Panc1 (cell line): ENCODE data around the gene DDX31. TPM values are rescaled to one million over a fixed set of nuclear protein-coding genes. Genes with fewer than 3 reads are reported as not detected.

ENCODE experiments used
- ATAC-seq: fragments of 200-7000 bp; cut with Tn5 transposase; 2 replicates; pipeline ENCODE4 v1.9.1; 2020; ENCODE audit warnings: mild to moderate bottlenecking, moderate library complexity
- BruUV-seq: library from RNA; stranded (reverse); fragments of 400-500 nt; replicated peaks from 2 replicates; lab custom pipeline; 2021; lab: Mats Ljungman, UMichigan
- CTCF ChIA-PET: fragments of 300-600 bp; sonication (Branson Sonifier 250); formaldehyde crosslinking; loops from one replicate; lab custom pipeline; 2022; ENCODE audit warnings: antibody characterized with exemption; lab: Charles Lee
- POLR2A ChIA-PET: fragments of 300-600 bp; sonication (Branson Sonifier 250); formaldehyde crosslinking; loops from one replicate; lab custom pipeline; 2022; ENCODE audit warnings: antibody characterized with exemption; lab: Charles Lee
- DNase-seq: peaks from one replicate; pipeline ENCODE4 v3.0.0-alpha.2; 2010; ENCODE audit warnings: low read depth, low spot score
- H3K27ac ChIP-seq: 2 replicates; pipeline ENCODE4 v1.5.1; 2011; ENCODE audit warnings: mild to moderate bottlenecking, low read length, inconsistent platforms
- H3K27me3 ChIP-seq: fragments of 200-500 bp; sonication (Bioruptor generic); 2 replicates; pipeline ENCODE4 v1.6.0; 2014; ENCODE audit warnings: low read length, inconsistent platforms; ENCODE audit not compliant: control insufficient read depth, insufficient read depth
- H3K36me3 ChIP-seq: fragments of 200-500 bp; sonication (Bioruptor generic); 2 replicates; pipeline ENCODE4 v1.5.1; 2014; ENCODE audit warnings: inconsistent platforms, mild to moderate bottlenecking, low read length, moderate library complexity; ENCODE audit not compliant: control insufficient read depth, insufficient read depth
- H3K4me1 ChIP-seq: 2 replicates; pipeline ENCODE4 v1.5.1; 2011; ENCODE audit warnings: inconsistent platforms, mild to moderate bottlenecking, low read length, moderate library complexity; ENCODE audit not compliant: control insufficient read depth, insufficient read depth
- H3K4me3 ChIP-seq, 2 experiments: 2 replicates each; pipeline ENCODE4 v1.5.1; 2011 to 2012; ENCODE audit warnings: low read depth in 2 of 2, low read length in 2 of 2, mild to moderate bottlenecking in 2 of 2, inconsistent platforms in 1 of 2, moderate library complexity in 1 of 2
- H3K9me3 ChIP-seq: fragments of 200-500 bp; sonication (Bioruptor generic); 2 replicates; pipeline ENCODE4 v1.5.1; 2014; ENCODE audit warnings: low read depth, mild to moderate bottlenecking, inconsistent platforms, low read length, moderate library complexity; ENCODE audit not compliant: control insufficient read depth, insufficient read depth
- POLR2AphosphoS5 ChIP-seq: IDR thresholded peaks from 2 replicates; pipeline ENCODE4 v1.6.1; 2012; ENCODE audit warnings: mild to moderate bottlenecking, low read depth, low read length, moderate library complexity
- SIN3A ChIP-seq: IDR thresholded peaks from 2 replicates; pipeline ENCODE4 v1.6.1; 2012; ENCODE audit warnings: low read depth, mild to moderate bottlenecking, low read length, moderate library complexity, borderline replicate concordance; ENCODE audit not compliant: insufficient read depth
- TCF7L2 ChIP-seq: IDR thresholded peaks from 2 replicates; pipeline ENCODE4 v1.6.1; 2011; ENCODE audit warnings: mild to moderate bottlenecking, low read depth, low read length, inconsistent platforms
- in situ Hi-C: cut with HindIII; loops from 2 replicates; pipeline ENCODE4 v1.10.0; 2016; ENCODE audit warnings: low sequenced_read_pairs, low pct_unique_long_range_greater_than_20kb
- intact Hi-C: fragments of 100-400 bp; cut with micrococcal nuclease; formaldehyde crosslinking; loops from one replicate; pipeline ENCODE4 v1.10.0; 2022; ENCODE audit not compliant: unreplicated experiment
- total RNA-seq: library from RNA; stranded (reverse); gene quantifications from one replicate; pipeline ENCODE4 v1.2.1, GENCODE V29; 2021; ENCODE audit not compliant: unreplicated experiment
- TF ChIP-seq, protein P1 (sequence below), 2 experiments: IDR thresholded peaks; 2 replicates each; pipeline ENCODE4 v1.6.1; 2011 to 2012; ENCODE audit warnings: low read depth in 2 of 2, control low read depth in 1 of 2, low read length in 1 of 2, mild to moderate bottlenecking in 1 of 2, moderate library complexity in 1 of 2; ENCODE audit not compliant: insufficient read depth in 1 of 2
- TF ChIP-seq, protein P2 (sequence below): fragments of 450-650 bp; IDR thresholded peaks from 2 replicates; pipeline ENCODE4 v1.5.1; 2017; ENCODE audit warnings: mild to moderate bottlenecking

The DDX31 gene
- total RNA-seq, 1 experiment from 2014 or later, result 17.5 TPM

DNA sequence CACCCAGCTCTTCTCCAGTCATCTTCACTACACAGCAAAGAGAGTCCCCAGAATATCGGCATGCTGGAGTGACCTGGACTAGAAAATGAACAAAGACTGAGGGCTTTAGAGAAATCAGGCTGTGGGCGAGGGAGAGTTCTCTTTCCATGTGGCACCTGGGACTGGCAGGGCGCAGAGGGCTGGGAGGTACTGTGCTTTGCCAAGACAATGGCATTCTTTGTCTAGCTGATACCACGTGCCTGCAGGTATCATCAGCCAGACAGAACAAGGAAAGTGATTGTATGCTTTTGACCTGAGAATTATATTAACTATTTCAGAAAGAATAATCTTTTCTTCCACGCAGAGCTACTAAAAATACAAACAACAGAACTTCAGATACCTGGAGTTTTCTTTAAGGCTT is 30.5 kb downstream of the DDX31 start:
- Histone ChIP-seq H3K36me3 (peaks cover 7% of the 10 kb centered on the region), H3K27me3 (no peaks in the 10 kb centered on the region), H3K9me3 (no peaks in the 10 kb centered on the region), H3K27ac (no peak overlapping the region), H3K4me3 (no peak overlapping the region), H3K4me1 (no peaks in the 10 kb centered on the region)
- ChIA-PET CTCF (no interaction called here), POLR2A (no interaction called here)
- DNase-seq (no peak), ATAC-seq (no peak)
- intact Hi-C loops, result no loop called here
- in situ Hi-C loops, result no loop called here
- BruUV-seq, result no TSS peak
- no peak for TF ChIP-seq POLR2AphosphoS5
- TF ChIP-seq, protein P1, sequence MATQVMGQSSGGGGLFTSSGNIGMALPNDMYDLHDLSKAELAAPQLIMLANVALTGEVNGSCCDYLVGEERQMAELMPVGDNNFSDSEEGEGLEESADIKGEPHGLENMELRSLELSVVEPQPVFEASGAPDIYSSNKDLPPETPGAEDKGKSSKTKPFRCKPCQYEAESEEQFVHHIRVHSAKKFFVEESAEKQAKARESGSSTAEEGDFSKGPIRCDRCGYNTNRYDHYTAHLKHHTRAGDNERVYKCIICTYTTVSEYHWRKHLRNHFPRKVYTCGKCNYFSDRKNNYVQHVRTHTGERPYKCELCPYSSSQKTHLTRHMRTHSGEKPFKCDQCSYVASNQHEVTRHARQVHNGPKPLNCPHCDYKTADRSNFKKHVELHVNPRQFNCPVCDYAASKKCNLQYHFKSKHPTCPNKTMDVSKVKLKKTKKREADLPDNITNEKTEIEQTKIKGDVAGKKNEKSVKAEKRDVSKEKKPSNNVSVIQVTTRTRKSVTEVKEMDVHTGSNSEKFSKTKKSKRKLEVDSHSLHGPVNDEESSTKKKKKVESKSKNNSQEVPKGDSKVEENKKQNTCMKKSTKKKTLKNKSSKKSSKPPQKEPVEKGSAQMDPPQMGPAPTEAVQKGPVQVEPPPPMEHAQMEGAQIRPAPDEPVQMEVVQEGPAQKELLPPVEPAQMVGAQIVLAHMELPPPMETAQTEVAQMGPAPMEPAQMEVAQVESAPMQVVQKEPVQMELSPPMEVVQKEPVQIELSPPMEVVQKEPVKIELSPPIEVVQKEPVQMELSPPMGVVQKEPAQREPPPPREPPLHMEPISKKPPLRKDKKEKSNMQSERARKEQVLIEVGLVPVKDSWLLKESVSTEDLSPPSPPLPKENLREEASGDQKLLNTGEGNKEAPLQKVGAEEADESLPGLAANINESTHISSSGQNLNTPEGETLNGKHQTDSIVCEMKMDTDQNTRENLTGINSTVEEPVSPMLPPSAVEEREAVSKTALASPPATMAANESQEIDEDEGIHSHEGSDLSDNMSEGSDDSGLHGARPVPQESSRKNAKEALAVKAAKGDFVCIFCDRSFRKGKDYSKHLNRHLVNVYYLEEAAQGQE (IDR thresholded peaks at IDR 0.05; ENCODE audit: insufficient read depth in 1 of 2, low read depth in 2 of 2, low read length in 1 of 2), result no peak
- no peak for TF ChIP-seq SIN3A
- TF ChIP-seq, protein P2, sequence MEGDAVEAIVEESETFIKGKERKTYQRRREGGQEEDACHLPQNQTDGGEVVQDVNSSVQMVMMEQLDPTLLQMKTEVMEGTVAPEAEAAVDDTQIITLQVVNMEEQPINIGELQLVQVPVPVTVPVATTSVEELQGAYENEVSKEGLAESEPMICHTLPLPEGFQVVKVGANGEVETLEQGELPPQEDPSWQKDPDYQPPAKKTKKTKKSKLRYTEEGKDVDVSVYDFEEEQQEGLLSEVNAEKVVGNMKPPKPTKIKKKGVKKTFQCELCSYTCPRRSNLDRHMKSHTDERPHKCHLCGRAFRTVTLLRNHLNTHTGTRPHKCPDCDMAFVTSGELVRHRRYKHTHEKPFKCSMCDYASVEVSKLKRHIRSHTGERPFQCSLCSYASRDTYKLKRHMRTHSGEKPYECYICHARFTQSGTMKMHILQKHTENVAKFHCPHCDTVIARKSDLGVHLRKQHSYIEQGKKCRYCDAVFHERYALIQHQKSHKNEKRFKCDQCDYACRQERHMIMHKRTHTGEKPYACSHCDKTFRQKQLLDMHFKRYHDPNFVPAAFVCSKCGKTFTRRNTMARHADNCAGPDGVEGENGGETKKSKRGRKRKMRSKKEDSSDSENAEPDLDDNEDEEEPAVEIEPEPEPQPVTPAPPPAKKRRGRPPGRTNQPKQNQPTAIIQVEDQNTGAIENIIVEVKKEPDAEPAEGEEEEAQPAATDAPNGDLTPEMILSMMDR, result no peak
- TF ChIP-seq TCF7L2, result no peak

DNA sequence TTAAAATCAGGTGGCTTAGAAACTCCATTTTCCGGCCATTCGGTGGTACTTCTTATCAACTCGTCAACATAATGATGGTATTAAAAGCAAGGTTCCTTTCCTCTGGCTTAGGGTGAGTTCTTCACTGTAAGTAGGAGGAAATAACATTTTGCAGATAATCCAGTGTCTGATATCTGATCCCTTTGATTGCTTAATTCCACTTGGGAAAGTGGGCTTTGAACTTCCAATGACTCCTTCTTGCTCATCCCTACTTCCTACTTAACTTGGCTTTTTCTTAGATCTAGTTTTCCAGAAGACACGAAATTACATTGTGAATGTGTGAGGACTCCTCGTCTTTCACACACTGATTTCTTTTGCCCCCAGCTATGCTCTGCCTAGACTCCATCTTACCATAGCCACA is 31.5 kb downstream of the DDX31 start:
- no TSS peak for BruUV-seq
- CTCF ChIA-PET, result no interaction called here
- Histone ChIP-seq H3K27ac (no peak overlapping the region), H3K27me3 (no peaks in the 10 kb centered on the region), H3K36me3 (peaks cover 7% of the 10 kb centered on the region), H3K9me3 (no peaks in the 10 kb centered on the region), H3K4me1 (no peaks in the 10 kb centered on the region), H3K4me3 (no peak overlapping the region)
- intact Hi-C loops, result no loop called here
- TF ChIP-seq SIN3A, result no peak
- no peak for TF ChIP-seq POLR2AphosphoS5
- TF ChIP-seq, protein P2, result no peak
- no peak for TF ChIP-seq TCF7L2
- TF ChIP-seq, protein P1 (IDR thresholded peaks at IDR 0.05; ENCODE audit: insufficient read depth in 1 of 2, low read depth in 2 of 2, low read length in 1 of 2), result no peak
- POLR2A ChIA-PET, result no interaction called here
- DNase-seq (no peak), ATAC-seq (no peak)
- in situ Hi-C loops, result no loop called here
